HepG2 (cell line): ENCODE measurements around the gene COMT. TPM values are rescaled to one million over a fixed set of nuclear protein-coding genes. Genes with fewer than 3 reads are reported as not detected.

Experiments used
- ATAC-seq: fragments of 200-7000 bp; cut with Tn5 transposase; 3 replicates; pipeline ENCODE4 v1.9.1; 2020; ENCODE audit warnings: mild to moderate bottlenecking, moderate library complexity
- BruUV-seq: library from RNA; stranded (reverse); fragments of 400-500 nt; replicated peaks from 2 replicates; lab custom pipeline; 2021; lab: Mats Ljungman, UMichigan
- CTCF ChIA-PET: fragments of 300-600 bp; formaldehyde crosslinking; extraction: SDS; loops from one replicate; lab custom pipeline; 2021; ENCODE audit warnings: low total read pairs, inconsistent platforms, low intra/inter-chr PET ratio; lab: Yijun Ruan, JAX
- POLR2A ChIA-PET: fragments of 350-600 bp; sonication (Branson Sonifier 250); formaldehyde crosslinking; loops from one replicate; lab custom pipeline; 2020; ENCODE audit warnings: antibody characterized with exemption, inconsistent platforms; lab: Yijun Ruan, JAX
- DNase-seq: peaks from one replicate; pipeline ENCODE4 v3.0.0-alpha.2; 2015; ENCODE audit warnings: low spot score
- FAIRE-seq: peaks from 3 replicates; lab custom pipeline; 2011; peaks lifted over from hg19 to GRCh38; lab: Jason Lieb, UNC
- H2AFZ ChIP-seq: one replicate; pipeline ENCODE4 v1.6.1; 2011; ENCODE audit warnings: low read length, inconsistent platforms
- H3K27ac ChIP-seq: fragments of 300-600 bp; 3 replicates; pipeline ENCODE4 v1.8.0; 2011; ENCODE audit warnings: mixed run types, mild to moderate bottlenecking, mixed read lengths, low read length, inconsistent platforms; ENCODE audit not compliant: insufficient read depth; ENCODE audit errors: extremely low read length
- H3K27me3 ChIP-seq, 2 experiments: fragments of 200-600 bp in 1 of 2; 2 replicates in 1 of 2; 3 replicates in 1 of 2; pipeline versions ENCODE4 v1.6.0 to v1.8.0; 2011; ENCODE audit warnings: low read length in 2 of 2, mild to moderate bottlenecking in 2 of 2, moderate library complexity in 2 of 2, inconsistent platforms in 1 of 2; ENCODE audit not compliant: insufficient read depth in 2 of 2, control insufficient read depth in 1 of 2
- H3K36me3 ChIP-seq, 2 experiments: fragments of 200-600 bp in 1 of 2; replicated peaks in 1 of 2; 2 replicates in 1 of 2; 3 replicates in 1 of 2; pipeline versions ENCODE4 v1.5.1 to v1.8.0; 2011; ENCODE audit warnings: low read length in 2 of 2, inconsistent platforms in 1 of 2; ENCODE audit not compliant: insufficient read depth in 2 of 2, control insufficient read depth in 1 of 2
- H3K4me1 ChIP-seq: 2 replicates; pipeline ENCODE4 v1.5.1; 2012; ENCODE audit warnings: low read length, inconsistent platforms; ENCODE audit not compliant: insufficient read depth
- H3K4me2 ChIP-seq: 2 replicates; pipeline ENCODE4 v1.6.0; 2011; ENCODE audit warnings: low read depth, low read length, inconsistent platforms
- H3K4me3 ChIP-seq, 3 experiments: fragments of 200-600 bp in 1 of 3; sonication (generic), shearing (Covaris generic) in 1 of 3; replicated peaks in 1 of 3; 2 replicates each; pipeline ENCODE4 v1.5.1; 2011 to 2016; ENCODE audit warnings: low read length in 3 of 3, inconsistent platforms in 2 of 3, low read depth in 2 of 3, mild to moderate bottlenecking in 2 of 3, control low read depth in 1 of 3, mixed read lengths in 1 of 3; ENCODE audit not compliant: insufficient read depth in 1 of 3
- H3K79me2 ChIP-seq: one replicate; pipeline ENCODE4 v1.6.1; 2011; ENCODE audit warnings: low read length, inconsistent platforms; ENCODE audit not compliant: insufficient read depth
- H3K9ac ChIP-seq: 2 replicates; pipeline ENCODE4 v1.6.0; 2011; ENCODE audit warnings: mild to moderate bottlenecking, low read depth, low read length, inconsistent platforms; ENCODE audit not compliant: insufficient read depth
- H3K9me3 ChIP-seq: 2 replicates; pipeline ENCODE4 v1.5.1; 2012; ENCODE audit warnings: mild to moderate bottlenecking, low read length
- H4K20me1 ChIP-seq: 2 replicates; pipeline ENCODE4 v1.6.0; 2011; ENCODE audit warnings: inconsistent platforms, mild to moderate bottlenecking, low read length, moderate library complexity; ENCODE audit not compliant: insufficient read depth
- AGO1 ChIP-seq: fragments of 200-400 bp; formaldehyde crosslinking; IDR thresholded peaks from 2 replicates; pipeline ENCODE4 v1.6.1; 2017; ENCODE audit warnings: mild to moderate bottlenecking, low read depth, low read length, moderate library complexity; ENCODE audit not compliant: poor library complexity, severe bottlenecking
- ARHGAP35 ChIP-seq: sonication (generic); formaldehyde crosslinking; IDR thresholded peaks from 2 replicates; pipeline ENCODE4 v1.9.0; 2022; ENCODE audit warnings: mild to moderate bottlenecking, inconsistent platforms, moderate library complexity, missing genetic modification reagents, borderline replicate concordance
- BHLHE40 ChIP-seq: IDR thresholded peaks from 2 replicates; pipeline ENCODE4 v1.6.1; 2011; ENCODE audit warnings: low read length, improper control_type of control experiment
- CBFB ChIP-seq: sonication (generic); formaldehyde crosslinking; IDR thresholded peaks from 2 replicates; pipeline ENCODE4 v1.4.0; 2020; ENCODE audit warnings: missing genetic modification reagents
- CREB1 ChIP-seq, 2 experiments: fragments of 450-650 bp in 1 of 2; IDR thresholded peaks; 2 replicates each; pipeline ENCODE4 v1.6.1; 2016 to 2017; ENCODE audit warnings: control low read depth in 1 of 2, mild to moderate bottlenecking in 1 of 2, missing compliant biosample characterization in 1 of 2, missing genetic modification characterization in 1 of 2
- FIP1L1 ChIP-seq: fragments of 200-400 bp; formaldehyde crosslinking; IDR thresholded peaks from 2 replicates; pipeline ENCODE4 v1.6.1; 2018; ENCODE audit warnings: low read depth, mild to moderate bottlenecking, low read length, moderate library complexity, borderline replicate concordance; ENCODE audit not compliant: insufficient read depth
- GMEB2 ChIP-seq: IDR thresholded peaks from 2 replicates; pipeline ENCODE4 v1.6.1; 2016; ENCODE audit warnings: missing biosample characterization, missing genetic modification reagents, low read depth
- HCFC1 ChIP-seq: fragments of 150-350 bp; IDR thresholded peaks from 2 replicates; pipeline ENCODE4 v1.6.1; 2014; ENCODE audit warnings: low read depth, low read length
- MLX ChIP-seq: IDR thresholded peaks from 2 replicates; pipeline ENCODE4 v1.6.1; 2016
- MTF1 ChIP-seq: sonication (generic); formaldehyde crosslinking; IDR thresholded peaks from 2 replicates; pipeline ENCODE4 v1.5.0; 2020; ENCODE audit warnings: missing genetic modification reagents
- NFE2L1 ChIP-seq: sonication (generic); formaldehyde crosslinking; IDR thresholded peaks from 2 replicates; pipeline ENCODE4 v1.4.0; 2020; ENCODE audit warnings: missing genetic modification reagents, mild to moderate bottlenecking, borderline replicate concordance
- RCOR2 ChIP-seq: IDR thresholded peaks from 2 replicates; pipeline ENCODE4 v1.6.1; 2016; ENCODE audit warnings: missing biosample characterization, missing genetic modification reagents
- XBP1 ChIP-seq: sonication (generic); formaldehyde crosslinking; IDR thresholded peaks from 2 replicates; pipeline ENCODE4 v1.5.0; 2020; ENCODE audit warnings: missing genetic modification reagents
- ZBTB1 ChIP-seq: sonication (generic); formaldehyde crosslinking; IDR thresholded peaks from 2 replicates; pipeline ENCODE4 v1.4.0; 2020; ENCODE audit warnings: missing genetic modification reagents, borderline replicate concordance
- ZNF101 ChIP-seq: sonication (generic); formaldehyde crosslinking; IDR thresholded peaks from 2 replicates; pipeline ENCODE4 v1.4.0; 2020; ENCODE audit warnings: mild to moderate bottlenecking, low read depth, missing genetic modification reagents, borderline replicate concordance
- ZNF275 ChIP-seq: sonication (generic); formaldehyde crosslinking; IDR thresholded peaks from 2 replicates; pipeline ENCODE4 v1.8.0; 2022; ENCODE audit warnings: missing genetic modification reagents, mild to moderate bottlenecking, inconsistent platforms, borderline replicate concordance
- ZNF432 ChIP-seq: sonication (generic); formaldehyde crosslinking; IDR thresholded peaks from 2 replicates; pipeline ENCODE4 v1.5.0; 2020; ENCODE audit warnings: missing genetic modification reagents, mild to moderate bottlenecking, borderline replicate concordance
- ZNF770 ChIP-seq: sonication (generic); formaldehyde crosslinking; IDR thresholded peaks from 2 replicates; pipeline ENCODE4 v1.5.0; 2020; ENCODE audit warnings: mild to moderate bottlenecking, missing genetic modification reagents
- WGBS: methylation state at CpG from one replicate; pipeline ENCODE4 v1.1.6; 2017; ENCODE audit warnings: low lambda C conversion rate; 5-methylcytosine and 5-hydroxymethylcytosine counted together
- in situ Hi-C: cut with HindIII; loops from 2 replicates; pipeline ENCODE4 v1.10.0; 2017; ENCODE audit warnings: low pct_unique_long_range_greater_than_20kb; ENCODE audit not compliant: extremely low pct_ligation_motif_present
- intact Hi-C: fragments of 100-400 bp; cut with micrococcal nuclease; formaldehyde crosslinking; loops from one replicate; pipeline ENCODE4 v1.10.0; 2022; ENCODE audit not compliant: unreplicated experiment
- polyA plus RNA-seq, 8 experiments: library from polyadenylated mRNA; depleted of rRNA in 3 of 8; stranded (reverse) in 7 of 8; unstranded in 1 of 8; fragments of >200 nt; fragmentation: Illumina TruSeq in 4 of 8; extraction: Trizol in 4 of 8; gene quantifications; 2 replicates each; pipeline versions ENCODE4 v1.2.1 to v1.2.3, GENCODE V29; 2011 to 2016; ENCODE audit warnings: low read depth in 4 of 8, missing spikeins in 1 of 8, mixed read lengths in 1 of 8; ENCODE audit not compliant: insufficient read depth in 1 of 8
- total RNA-seq, 5 experiments: library from RNA; depleted of rRNA; stranded (reverse); fragments of >200 nt; fragmentation: Illumina TruSeq; extraction: Trizol; gene quantifications; 2 replicates each; pipeline ENCODE4 v1.2.3, GENCODE V29; 2016; ENCODE audit warnings: low read depth in 1 of 5

Gene COMT
- total and polyA plus RNA-seq, 2 of the 13 experiments (the other 11 are each of a cell fraction or from before 2014, with no cell fraction given), result 156 to 162 TPM

- TF ChIP-seq ZNF770 (CRISPR knock-in tag) (peak; percentile 64; the same call in 1 of the 2 replicates), ZBTB1 (peak; percentile 89; the same call in 1 of the 2 replicates), BHLHE40 (no peak), AGO1 (no peak), NFE2L1 (peak; percentile 66; the same call in 1 of the 2 replicates)
Measured at GRCh38 chr22:19892257-19892879, 49.2 kb upstream of the COMT start (continued).

GRCh38 chr22:19892925-19893324 lies 48.6 kb upstream of the COMT start:
- no peak overlapping the region for H3K4me2 ChIP-seq
- peaks cover 2 to 12% of the 10 kb centered on the region in 2 experiments; a peak in 3 of 5 replicates for H3K36me3 ChIP-seq
- intact Hi-C loops, result loop anchor here (5.0 kb wide), 1 partner anchor 71 kb away; no protein-coding TSS in a partner anchor
- no peak overlapping the region for H3K4me3 ChIP-seq
- WGBS, result 78% methylated on average over 8 of the region's 13 CpGs
- no peaks in the 10 kb centered on the region for H3K27me3 ChIP-seq
- BruUV-seq, result no TSS peak
- peak overlapping the region; percentile 27 for H3K27ac ChIP-seq
- CTCF ChIA-PET, result no interaction called here
- ATAC-seq (no peak), DNase-seq (no peak), FAIRE-seq (no peak)
- in situ Hi-C loops, result no loop called here
- no peaks in the 10 kb centered on the region for H4K20me1 ChIP-seq
- H3K9me3 ChIP-seq, result no peaks in the 10 kb centered on the region
- H2AFZ ChIP-seq, result no peak overlapping the region
- no peak overlapping the region for H3K9ac ChIP-seq
- POLR2A ChIA-PET, result interaction anchor here (1.6 to 1.9 kb wide), 2 partner anchors 9 to 37 kb away, joined by 6 to 10 read pairs; no protein-coding TSS in a partner anchor
- H3K4me1 ChIP-seq, result peaks cover 38% of the 10 kb centered on the region
- H3K79me2 ChIP-seq, result no peaks in the 10 kb centered on the region
- TF ChIP-seq CBFB, result no peak
- no peak for TF ChIP-seq FIP1L1
- TF ChIP-seq ZNF101 (CRISPR knock-in tag), result no peak
- no peak for TF ChIP-seq XBP1 (CRISPR knock-in tag)
- TF ChIP-seq RCOR2, result no peak
- TF ChIP-seq ARHGAP35, result no peak
- TF ChIP-seq ZNF275 (CRISPR knock-in tag), result no peak
- TF ChIP-seq GMEB2, result no peak
- TF ChIP-seq ZNF432 (CRISPR knock-in tag), result no peak
- TF ChIP-seq MTF1 (CRISPR knock-in tag), result no peak
- no peak for TF ChIP-seq CREB1 (IDR thresholded peaks at IDR 0.05)
- TF ChIP-seq CREB1 (CRISPR knock-in tag; IDR thresholded peaks at IDR 0.05), result no peak
- TF ChIP-seq MLX, result no peak
- TF ChIP-seq HCFC1, result no peak
